H1 (cell line): ENCODE results near the gene PRSS36. TPM values are rescaled to one million over a fixed set of nuclear protein-coding genes. Genes with fewer than 3 reads are reported as not detected.
A peak's percentile ranks its signal among the peaks of the same experiment; 100 is the strongest.

Source experiments
- CTCF ChIA-PET: fragments of 300-600 bp; sonication (Branson Sonifier 250); formaldehyde crosslinking; loops from one replicate; lab custom pipeline; 2021; ENCODE audit not compliant: partially characterized antibody; lab: Charles Lee
- POLR2A ChIA-PET: fragments of 300-600 bp; sonication (Branson Sonifier 250); formaldehyde crosslinking; loops from one replicate; lab custom pipeline; 2021; ENCODE audit warnings: inconsistent platforms; ENCODE audit not compliant: partially characterized antibody; lab: Charles Lee
- DNase-seq, 2 experiments: peaks; one replicate each; pipeline versions ENCODE4 v3.0.0 to v3.0.0-alpha.2; 2010 to 2022; ENCODE audit warnings: low spot score in 2 of 2, low read depth in 1 of 2, mixed read lengths in 1 of 2
- FAIRE-seq: peaks from 2 replicates; lab custom pipeline; 2011; peaks lifted over from hg19 to GRCh38; lab: Jason Lieb, UNC
- H2AFZ ChIP-seq: 2 replicates; pipeline ENCODE4 v1.8.1; 2012; ENCODE audit warnings: low read length, inconsistent platforms
- H2AK5ac ChIP-seq: 2 replicates; pipeline ENCODE4 v1.6.1; 2013; ENCODE audit warnings: low read depth, low read length
- H2BK120ac ChIP-seq: replicated peaks from 2 replicates; pipeline ENCODE3; 2013; ENCODE audit warnings: low read depth, low read length, inconsistent platforms
- H2BK12ac ChIP-seq: 2 replicates; pipeline ENCODE4 v1.6.1; 2013; ENCODE audit warnings: low read depth, low read length
- H2BK15ac ChIP-seq: 2 replicates; pipeline ENCODE4 v1.6.1; 2013; ENCODE audit warnings: low read length
- H2BK20ac ChIP-seq: 2 replicates; pipeline ENCODE4 v1.6.1; 2013; ENCODE audit warnings: low read length
- H2BK5ac ChIP-seq: 2 replicates; pipeline ENCODE4 v1.6.1; 2013; ENCODE audit warnings: low read depth, low read length
- H3K14ac ChIP-seq: 2 replicates; pipeline ENCODE4 v1.6.1; 2013; ENCODE audit warnings: inconsistent platforms; ENCODE audit not compliant: insufficient read length
- H3K18ac ChIP-seq: 2 replicates; pipeline ENCODE4 v1.6.1; 2013; ENCODE audit warnings: low read length; ENCODE audit errors: extremely low read depth
- H3K23ac ChIP-seq: 2 replicates; pipeline ENCODE4 v1.6.1; 2013; ENCODE audit warnings: inconsistent platforms; ENCODE audit not compliant: insufficient read length
- H3K23me2 ChIP-seq: 2 replicates; pipeline ENCODE4 v1.6.1; 2013; ENCODE audit warnings: low read depth, low read length
- H3K27ac ChIP-seq: 2 replicates; pipeline ENCODE4 v1.6.1; 2011; ENCODE audit warnings: low read depth, low read length, inconsistent platforms
- H3K27me3 ChIP-seq, 4 experiments: replicated peaks in 1 of 4; 1 replicate in 1 of 4; 2 replicates in 3 of 4; pipeline versions ENCODE4 v1.6.1 to v1.8.1; 2011 to 2013; ENCODE audit warnings: low read length in 3 of 4, mild to moderate bottlenecking in 3 of 4, inconsistent platforms in 2 of 4, mixed read lengths in 2 of 4, moderate library complexity in 1 of 4; ENCODE audit not compliant: control insufficient read depth in 3 of 4, insufficient read depth in 3 of 4; ENCODE audit errors: extremely low read depth in 1 of 4
- H3K36me3 ChIP-seq, 4 experiments: 2 replicates each; pipeline versions ENCODE4 v1.6.1 to v1.8.1; 2011 to 2013; ENCODE audit warnings: mild to moderate bottlenecking in 4 of 4, low read length in 3 of 4, moderate library complexity in 2 of 4, control low read depth in 1 of 4, inconsistent platforms in 1 of 4; ENCODE audit not compliant: insufficient read depth in 4 of 4, control insufficient read depth in 2 of 4
- H3K4ac ChIP-seq: replicated peaks from 2 replicates; pipeline ENCODE3; 2013; ENCODE audit warnings: low read length, low read depth, mixed read lengths, inconsistent platforms; ENCODE audit not compliant: insufficient read length
- H3K4me1 ChIP-seq, 4 experiments: replicated peaks in 1 of 4; 1 replicate in 1 of 4; 2 replicates in 3 of 4; pipeline versions ENCODE4 v1.6.1 to v1.8.1; 2011 to 2013; ENCODE audit warnings: low read length in 3 of 4, inconsistent platforms in 2 of 4, mixed read lengths in 1 of 4; ENCODE audit not compliant: insufficient read depth in 4 of 4, control insufficient read depth in 3 of 4
- H3K4me2 ChIP-seq, 2 experiments: 2 replicates each; pipeline versions ENCODE4 v1.6.1 to v1.8.1; 2011 to 2013; ENCODE audit warnings: low read depth in 2 of 2, low read length in 2 of 2, control low read depth in 1 of 2, inconsistent platforms in 1 of 2, mild to moderate bottlenecking in 1 of 2; ENCODE audit not compliant: insufficient read depth in 1 of 2
- H3K4me3 ChIP-seq, 4 experiments: fragments of 200-600, 300-600 bp in 1 of 4; sonication (generic), shearing (Covaris generic), sonication (Bioruptor Twin) in 1 of 4; 2 replicates each; pipeline versions ENCODE4 v1.5.1 to v1.8.1; 2011 to 2016; ENCODE audit warnings: low read length in 4 of 4, low read depth in 3 of 4, control low read depth in 2 of 4, inconsistent platforms in 2 of 4, mild to moderate bottlenecking in 2 of 4, mixed read lengths in 1 of 4, moderate library complexity in 1 of 4; ENCODE audit not compliant: insufficient read depth in 2 of 4; ENCODE audit errors: extremely low read depth in 1 of 4
- H3K56ac ChIP-seq: replicated peaks from 2 replicates; pipeline ENCODE3; 2013; ENCODE audit warnings: low read depth, mild to moderate bottlenecking, mixed read lengths, low read length, inconsistent platforms; ENCODE audit not compliant: insufficient read length
- H3K79me1 ChIP-seq: 2 replicates; pipeline ENCODE4 v1.6.1; 2013; ENCODE audit warnings: low read depth, low read length, control low read depth
- H3K79me2 ChIP-seq, 2 experiments: 2 replicates each; pipeline versions ENCODE4 v1.6.1 to v1.8.1; 2012 to 2013; ENCODE audit warnings: low read length in 2 of 2, mild to moderate bottlenecking in 2 of 2, inconsistent platforms in 1 of 2; ENCODE audit not compliant: insufficient read depth in 2 of 2, control insufficient read depth in 1 of 2
- H3K9ac ChIP-seq, 4 experiments: replicated peaks in 1 of 4; 1 replicate in 1 of 4; 2 replicates in 3 of 4; pipeline versions ENCODE4 v1.6.1 to v1.8.1; 2011 to 2013; ENCODE audit warnings: low read depth in 3 of 4, low read length in 3 of 4, control low read depth in 2 of 4, mild to moderate bottlenecking in 2 of 4, moderate library complexity in 2 of 4, inconsistent platforms in 1 of 4; ENCODE audit errors: extremely low read depth in 1 of 4
- H3K9me3 ChIP-seq, 2 experiments: 2 replicates each; pipeline versions ENCODE4 v1.6.1 to v1.8.1; 2012 to 2013; ENCODE audit warnings: mild to moderate bottlenecking in 2 of 2, moderate library complexity in 2 of 2, control low read depth in 1 of 2, inconsistent platforms in 1 of 2, low read depth in 1 of 2, low read length in 1 of 2, mixed read lengths in 1 of 2; ENCODE audit not compliant: insufficient read depth in 2 of 2
- H4K20me1 ChIP-seq, 2 experiments: replicated peaks in 1 of 2; 2 replicates each; pipeline versions ENCODE3 to v1.8.1; 2011 to 2013; ENCODE audit warnings: inconsistent platforms in 2 of 2, low read length in 2 of 2, mild to moderate bottlenecking in 1 of 2; ENCODE audit not compliant: insufficient read depth in 2 of 2, control insufficient read depth in 1 of 2
- H4K5ac ChIP-seq: 2 replicates; pipeline ENCODE4 v1.6.1; 2013; ENCODE audit warnings: low read length, low read depth, mixed read lengths, inconsistent platforms; ENCODE audit not compliant: insufficient read length
- H4K8ac ChIP-seq: 2 replicates; pipeline ENCODE4 v1.8.0; 2013; ENCODE audit warnings: mild to moderate bottlenecking, moderate library complexity, low read length, inconsistent platforms; ENCODE audit not compliant: insufficient read depth; ENCODE audit errors: extremely low read depth
- H4K91ac ChIP-seq: replicated peaks from 2 replicates; pipeline ENCODE3; 2013; ENCODE audit warnings: low read length, mixed read lengths, inconsistent platforms; ENCODE audit not compliant: insufficient read length
- SIN3A ChIP-seq, 2 experiments: IDR thresholded peaks in 1 of 2; conservative IDR thresholded peaks in 1 of 2; 2 replicates each; pipeline ENCODE4 v1.6.1; 2011 to 2012; ENCODE audit warnings: low read length in 2 of 2, improper control_type of control experiment in 1 of 2, low read depth in 1 of 2, mild to moderate bottlenecking in 1 of 2
- TAF1 ChIP-seq: IDR thresholded peaks from 2 replicates; pipeline ENCODE4 v1.6.1; 2011; ENCODE audit warnings: mild to moderate bottlenecking, low read depth, low read length
- WGBS, 2 experiments: shearing (Covaris generic) in 1 of 2; methylation state at CpG; one replicate each; pipeline versions ENCODE4 v1.1.6 to v1.1.7; 2013 to 2015; ENCODE audit warnings: low lambda C conversion rate in 2 of 2, mixed read lengths in 2 of 2, inconsistent platforms in 1 of 2, low coverage in 1 of 2, missing lambda C conversion rate in 1 of 2; ENCODE audit not compliant: insufficient replicate concordance in 2 of 2, insufficient coverage in 1 of 2, insufficient read length in 1 of 2; ENCODE audit errors: extremely low coverage in 1 of 2, missing lambda C conversion rate in 1 of 2; 5-methylcytosine and 5-hydroxymethylcytosine counted together
- polyA plus RNA-seq, 7 experiments: library from polyadenylated mRNA; depleted of rRNA in 3 of 7; stranded (reverse) in 5 of 7; unstranded in 2 of 7; fragments of >200 nt in 5 of 7; fragments of 200-250 nt in 2 of 7; gene quantifications; 1 replicate in 5 of 7; 2 replicates in 1 of 7; 4 replicates in 1 of 7; pipeline versions ENCODE4 v1.2.1 to v1.2.3, GENCODE V29; 2011 to 2013; ENCODE audit warnings: missing spikeins in 2 of 7, mixed read lengths in 2 of 7
- total RNA-seq: library from RNA; stranded (reverse); fragmentation: NEBNext Ultra II Directional; extraction: Animal tissue kit (Norgen Biotek cat#: 25700); gene quantifications from 2 replicates; pipeline ENCODE4 v1.2.1, GENCODE V29; 2021
- TF ChIP-seq, protein P1 (sequence below): IDR thresholded peaks from 2 replicates; pipeline ENCODE4 v1.6.1; 2012; ENCODE audit warnings: inconsistent platforms

PRSS36 gene
- total and polyA plus RNA-seq, 2 of the 8 experiments (the other 6 are each of a cell fraction or from before 2014, with no cell fraction given) = 1.3 to 1.9 TPM

DNA sequence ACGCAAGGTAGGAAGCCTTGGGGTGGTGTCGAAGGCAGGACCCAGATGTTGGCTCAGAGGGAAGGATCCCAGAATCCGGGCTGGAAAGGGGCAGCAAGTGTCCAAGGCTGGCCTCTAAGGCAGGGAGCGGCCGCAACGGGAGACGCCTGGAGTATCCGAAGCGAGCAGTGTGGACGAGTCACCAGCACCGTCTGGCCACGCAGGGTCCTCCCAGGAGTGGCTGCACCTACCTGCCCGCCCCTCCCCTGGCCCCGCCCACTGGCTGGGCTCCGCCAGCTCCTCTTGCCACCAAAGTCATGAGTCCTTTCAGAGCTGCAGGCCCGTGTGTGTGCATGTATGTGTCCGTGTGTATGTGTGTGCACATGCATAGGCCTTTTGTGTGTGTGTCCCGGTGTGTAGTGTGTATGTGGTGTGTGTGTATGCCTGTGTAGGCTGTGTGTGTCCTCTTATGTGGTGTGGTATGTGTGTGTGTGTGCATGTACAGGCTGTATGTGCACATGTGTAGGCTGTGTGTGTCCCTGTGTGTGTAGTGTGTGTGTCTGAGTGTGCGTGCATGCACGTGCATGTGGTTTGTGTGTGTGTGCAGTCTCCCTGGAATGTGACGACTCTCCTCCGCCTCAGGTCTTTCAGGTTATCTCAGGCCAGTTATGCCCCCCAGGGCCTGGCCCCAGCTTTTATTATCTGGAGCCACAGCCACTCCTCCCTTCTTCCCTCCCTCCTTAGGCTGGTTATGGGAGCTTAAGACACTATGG, 14.2 kb downstream of the PRSS36 start, which contains the start of gene PRSS8:
TSS of gene PRSS8 (minus strand) at position 193 of the 752 bp plus-strand sequence. CDS start 229 bp downstream, outside the sequence.
- Histone ChIP-seq H4K91ac (peak within 1 kb of the TSS; percentile 97), H2BK5ac (peak within 1 kb of the TSS; percentile 97), H2AK5ac (peak within 1 kb of the TSS; percentile 100), H4K5ac (peak within 1 kb of the TSS; percentile 89), H3K18ac (peak within 1 kb of the TSS; percentile 99), H3K36me3 (peaks cover 12 to 27% (median 15%) of the 10 kb centered on the region in 4 experiments), H3K4me2 (peak within 1 kb of the TSS; percentile 83 to 98), H3K4ac (peak within 1 kb of the TSS; percentile 97), H3K4me1 (peaks cover 5 to 48% (median 38%) of the 10 kb centered on the region in 4 experiments), H3K14ac (peak within 1 kb of the TSS; percentile 87), H3K79me2 (peaks cover 0 to 19% of the 10 kb centered on the region in 2 experiments; a peak in 2 of 4 replicates), H3K9ac (peak within 1 kb of the TSS; percentile 52 to 87 (median 78)), H3K23me2 (peaks cover 16% of the 10 kb centered on the region), H3K4me3 (peak within 1 kb of the TSS; percentile 65 to 87 (median 81)), H3K9me3 (no peaks in the 10 kb centered on the region), H3K27ac (peak within 1 kb of the TSS; percentile 86; the same call in 1 of the 2 replicates), H2BK15ac (peak within 1 kb of the TSS; percentile 100), H4K20me1 (peaks cover 6 to 7% of the 10 kb centered on the region in 2 experiments), H3K79me1 (peaks cover 9% of the 10 kb centered on the region), H2AFZ (no peak within 1 kb of the TSS), H2BK120ac (peak within 1 kb of the TSS; percentile 91), H4K8ac (peak within 1 kb of the TSS; percentile 51; the same call in 1 of the 2 replicates), H3K23ac (no peak within 1 kb of the TSS), H2BK12ac (peak within 1 kb of the TSS; percentile 100), H2BK20ac (peak within 1 kb of the TSS; percentile 98), H3K27me3 (no peaks in the 10 kb centered on the region), H3K56ac (peak within 1 kb of the TSS; percentile 79)
- TF ChIP-seq SIN3A (conservative IDR thresholded peaks at IDR 0.05 in 1 of 2, IDR thresholded peaks at IDR 0.05 in 1 of 2; ENCODE audit: low read depth in 1 of 2, low read length in 2 of 2) (peak in 1 of 2 experiments; percentile 26; a peak in 1 of 4 replicates), TAF1 (peak; percentile 22; the same call in 1 of the 2 replicates)
- TF ChIP-seq, protein P1, sequence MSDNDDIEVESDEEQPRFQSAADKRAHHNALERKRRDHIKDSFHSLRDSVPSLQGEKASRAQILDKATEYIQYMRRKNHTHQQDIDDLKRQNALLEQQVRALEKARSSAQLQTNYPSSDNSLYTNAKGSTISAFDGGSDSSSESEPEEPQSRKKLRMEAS = no peak
- CTCF ChIA-PET = interaction anchor here (0.8 to 2.6 kb wide), 8 partner anchors 9 to 201 kb away, joined by 3 to 10 read pairs (median 4); partner anchors contain the start of genes HSD3B7, KAT8 and ZNF668
- DNase-seq = peak in 1 of 2 experiments; percentile 83
- no peak for FAIRE-seq
- 16% methylated on average over 22 of the region's 22 CpGs; no CpG with 5 or more reads in 1 of the 2 experiments for WGBS, 2 experiments
- POLR2A ChIA-PET = interaction anchor here (0.6 to 34.9 kb wide), 17 partner anchors 1 to 182 kb away, joined by 3 to 713 read pairs (median 4); partner anchors contain the start of genes BCKDK, FUS, HSD3B7 and KAT8
